GM23338 (cell line): Measurements from ENCODE around the gene TSHZ3. TPM values are rescaled to one million over a fixed set of nuclear protein-coding genes. Genes with fewer than 3 reads are reported as not detected.

ENCODE experiments used
- ATAC-seq: fragments of 200-7000 bp; cut with Tn5 transposase; 3 replicates; pipeline ENCODE4 v1.9.1; 2020
- DNase-seq: peaks from one replicate; pipeline ENCODE4 v3.0.0-alpha.2; 2015; ENCODE audit warnings: low spot score
- H2AFZ ChIP-seq: fragments of 200-600 bp; sonication (generic); 2 replicates; pipeline ENCODE4 v1.8.0; 2016; ENCODE audit warnings: antibody characterized with exemption, mild to moderate bottlenecking, moderate library complexity
- H3F3A ChIP-seq: fragments of 200-600 bp; sonication (generic); replicated peaks from 2 replicates; pipeline ENCODE4 v1.8.0; 2017; ENCODE audit warnings: antibody characterized with exemption, mixed run types, low read depth
- H3K27ac ChIP-seq: fragments of 200-600 bp; sonication (generic); 2 replicates; pipeline ENCODE4 v1.6.1; 2016; ENCODE audit warnings: low read depth
- H3K27me3 ChIP-seq: fragments of 200-600 bp; sonication (generic); 2 replicates; pipeline ENCODE4 v1.8.0; 2016; ENCODE audit warnings: mild to moderate bottlenecking, mixed run types, moderate library complexity; ENCODE audit not compliant: insufficient read depth
- H3K36me3 ChIP-seq: fragments of 200-600 bp; sonication (generic); 2 replicates; pipeline ENCODE4 v1.8.0; 2016; ENCODE audit warnings: mild to moderate bottlenecking; ENCODE audit not compliant: insufficient read depth
- H3K4me1 ChIP-seq: fragments of 200-600 bp; sonication (generic); 2 replicates; pipeline ENCODE4 v1.8.0; 2016; ENCODE audit warnings: mild to moderate bottlenecking, moderate library complexity; ENCODE audit not compliant: insufficient read depth
- H3K4me2 ChIP-seq: fragments of 200-600 bp; sonication (generic); 2 replicates; pipeline ENCODE4 v1.7.1; 2017; ENCODE audit warnings: mixed run types
- H3K4me3 ChIP-seq: fragments of 200-600 bp; sonication (generic); 2 replicates; pipeline ENCODE4 v1.6.1; 2016; ENCODE audit warnings: mixed run types
- H3K79me2 ChIP-seq: fragments of 200-600 bp; sonication (generic); replicated peaks from 2 replicates; pipeline ENCODE4 v1.8.0; 2017; ENCODE audit warnings: mild to moderate bottlenecking; ENCODE audit not compliant: insufficient read depth
- H3K9me2 ChIP-seq: fragments of 200-600 bp; sonication (generic); 2 replicates; pipeline ENCODE4 v1.8.0; 2017; ENCODE audit not compliant: insufficient read depth
- H4K20me1 ChIP-seq: fragments of 200-600 bp; sonication (generic); replicated peaks from 2 replicates; pipeline ENCODE4 v1.8.0; 2017; ENCODE audit warnings: mild to moderate bottlenecking; ENCODE audit not compliant: insufficient read depth
- H3K27ac Mint-ChIP-seq: 2 replicates; pipeline ENCODE4 v1.8.0; 2020; ENCODE audit warnings: inconsistent platforms, mild to moderate bottlenecking, moderate library complexity, mixed read lengths
- H3K27me3 Mint-ChIP-seq: 3 replicates; pipeline ENCODE4 v1.8.0; 2022; ENCODE audit warnings: low read depth, mild to moderate bottlenecking, moderate library complexity, mixed read lengths, inconsistent platforms; ENCODE audit not compliant: insufficient read depth, poor library complexity
- H3K36me3 Mint-ChIP-seq: 3 replicates; pipeline ENCODE4 v1.8.0; 2021; ENCODE audit warnings: low read depth, mild to moderate bottlenecking, inconsistent platforms, moderate library complexity, mixed read lengths
- H3K4me1 Mint-ChIP-seq: 3 replicates; pipeline ENCODE4 v1.8.0; 2020; ENCODE audit warnings: mild to moderate bottlenecking, inconsistent platforms, mixed read lengths
- H3K4me3 Mint-ChIP-seq: 3 replicates; pipeline ENCODE4 v1.8.0; 2021; ENCODE audit warnings: moderate library complexity, mild to moderate bottlenecking, inconsistent platforms, mixed read lengths
- H3K9me3 Mint-ChIP-seq: 3 replicates; pipeline ENCODE4 v1.8.0; 2020; ENCODE audit warnings: moderate library complexity, mild to moderate bottlenecking, inconsistent platforms, mixed read lengths
- CREB1 ChIP-seq: fragments of 250-450 bp; sonication (Bioruptor Pico); IDR thresholded peaks from 2 replicates; pipeline ENCODE4 v1.5.0; 2020; ENCODE audit warnings: low read depth, mild to moderate bottlenecking, moderate library complexity
- CTCF ChIP-seq, 2 experiments: fragments of 200-600 bp in 1 of 2; sonication (generic) in 1 of 2; conservative IDR thresholded peaks; 2 replicates each; pipeline versions ENCODE4 v1.5.1 to v1.6.1; 2016 to 2017; ENCODE audit warnings: antibody characterized with exemption in 2 of 2, low read depth in 2 of 2, mild to moderate bottlenecking in 2 of 2, moderate library complexity in 1 of 2
- ETS1 ChIP-seq: IDR thresholded peaks from 2 replicates; pipeline ENCODE4 v1.6.1; 2016; ENCODE audit warnings: antibody characterized with exemption
- EZH2 ChIP-seq: fragments of 200-600 bp; sonication (generic); IDR thresholded peaks from one replicate; pipeline ENCODE4 v1.8.0; 2017; ENCODE audit warnings: antibody characterized with exemption, mild to moderate bottlenecking, low read depth; ENCODE audit not compliant: unreplicated experiment
- EZH2phosphoT487 ChIP-seq: fragments of 200-600 bp; sonication (generic); IDR thresholded peaks from one replicate; pipeline ENCODE4 v1.8.1; 2018; ENCODE audit warnings: antibody characterized with exemption; ENCODE audit not compliant: unreplicated experiment
- NANOG ChIP-seq: IDR thresholded peaks from 2 replicates; pipeline ENCODE4 v1.6.1; 2016; ENCODE audit warnings: antibody characterized with exemption, borderline replicate concordance
- POLR2AphosphoS5 ChIP-seq: IDR thresholded peaks from 2 replicates; pipeline ENCODE4 v1.6.1; 2016; ENCODE audit warnings: antibody characterized with exemption, low read depth
- REST ChIP-seq: IDR thresholded peaks from one replicate; pipeline ENCODE4 v1.6.1; 2018; ENCODE audit warnings: antibody characterized with exemption; ENCODE audit not compliant: unreplicated experiment
- ZNF114 ChIP-seq: fragments of 250-450 bp; sonication (Bioruptor Pico); IDR thresholded peaks from 2 replicates; pipeline ENCODE4 v1.5.0; 2020; ENCODE audit warnings: mild to moderate bottlenecking, moderate library complexity
- ZNF331 ChIP-seq: fragments of 250-450 bp; sonication (Bioruptor Pico); IDR thresholded peaks from 2 replicates; pipeline ENCODE4 v1.5.0; 2020; ENCODE audit warnings: low read depth, mild to moderate bottlenecking, moderate library complexity
- ZNF462 ChIP-seq: fragments of 250-450 bp; sonication (Bioruptor Pico); IDR thresholded peaks from 2 replicates; pipeline ENCODE4 v1.5.0; 2020; ENCODE audit warnings: mild to moderate bottlenecking, moderate library complexity
- polyA plus RNA-seq: library from polyadenylated mRNA; unstranded; fragments of >200 nt; fragmentation: Nextera tagmentation; extraction: Ambion mirVana; gene quantifications from 2 replicates; pipeline ENCODE4 v1.2.1, GENCODE V29; 2016
- total RNA-seq: library from RNA; depleted of rRNA; stranded (reverse); fragments of >200 nt; shearing (Covaris generic); gene quantifications from 2 replicates; pipeline ENCODE4 v1.2.3, GENCODE V29; 2014

Gene TSHZ3
- total and polyA plus RNA-seq, 2 experiments from 2014 or later: 3.8 to 8.9 TPM

- H3K27me3 Mint-ChIP-seq: peaks cover 3% of the 10 kb centered on the region
- Histone ChIP-seq H3K4me2 (peak overlapping the region; percentile 33), H3K27me3 (no peaks in the 10 kb centered on the region), H3K4me3 (no peak overlapping the region; the same call in 1 of the 2 replicates), H3K9me2 (no peaks in the 10 kb centered on the region), H3F3A (no peaks in the 10 kb centered on the region), H3K4me1 (peaks cover 41% of the 10 kb centered on the region), H3K27ac (0 out of 2 replicates have a peak overlapping the region, but pooled peaks have one; percentile 51), H3K36me3 (no peaks in the 10 kb centered on the region), H2AFZ (no peak overlapping the region), H4K20me1 (no peaks in the 10 kb centered on the region), H3K79me2 (peaks cover 73% of the 10 kb centered on the region)
- H3K27ac Mint-ChIP-seq: peak overlapping the region; percentile 92
- H3K36me3 Mint-ChIP-seq: no peaks in the 10 kb centered on the region
- no peaks in the 10 kb centered on the region for H3K9me3 Mint-ChIP-seq
- no peak overlapping the region; the same call in 2 of the 3 replicates for H3K4me3 Mint-ChIP-seq
- ATAC-seq (peak; percentile 14; the same call in 2 of the 3 replicates), DNase-seq (peak; percentile 45)
- peaks cover 74% of the 10 kb centered on the region for H3K4me1 Mint-ChIP-seq
- TF ChIP-seq EZH2: no peak
- TF ChIP-seq ZNF114 (CRISPR knock-in tag): no peak
- TF ChIP-seq NANOG: no peak
- TF ChIP-seq CTCF (conservative IDR thresholded peaks at IDR 0.05; ENCODE audit: low read depth in 2 of 2): no peak
- no peak for TF ChIP-seq ZNF462 (CRISPR knock-in tag)
- no peak for TF ChIP-seq EZH2phosphoT487
- no peak for TF ChIP-seq ZNF331 (CRISPR knock-in tag)
- no peak for TF ChIP-seq POLR2AphosphoS5
- TF ChIP-seq REST: no peak
- TF ChIP-seq ETS1: no peak
- no peak for TF ChIP-seq CREB1 (CRISPR knock-in tag)
These were observed 15.0 kb downstream of the TSHZ3 start for GRCh38 chr19:31334101-31334848.
